ENCODE results near the gene ERH.

ERH gene

GRCh38 chr14:69355154-69355597 lies 42.9 kb downstream of the ERH start:
- no peak for DNase-seq (ENCODE audit: extremely low spot score)
- TF ChIP-seq L3MBTL2 (conservative IDR thresholded peaks at IDR 0.05) (no peak), HDGF (IDR thresholded peaks at IDR 0.05; ENCODE audit: borderline replicate concordance) (no peak), SP1 (IDR thresholded peaks at IDR 0.05) (no peak), FOXA1 (IDR thresholded peaks at IDR 0.05) (no peak), NFRKB (IDR thresholded peaks at IDR 0.05) (no peak), ARNT (IDR thresholded peaks at IDR 0.05) (no peak), SUZ12 (IDR thresholded peaks at IDR 0.05) (no peak), LEF1 (IDR thresholded peaks at IDR 0.05; ENCODE audit: borderline replicate concordance) (no peak), FOXM1 (IDR thresholded peaks at IDR 0.05; ENCODE audit: borderline replicate concordance) (no peak), TARDBP (IDR thresholded peaks at IDR 0.05) (no peak), ELF4 (IDR thresholded peaks at IDR 0.05) (no peak), ZNF384 (IDR thresholded peaks at IDR 0.05) (no peak), BHLHE40 (IDR thresholded peaks at IDR 0.05; ENCODE audit: borderline replicate concordance) (no peak), FOXK2 (IDR thresholded peaks at IDR 0.05) (no peak), CTBP1 (IDR thresholded peaks at IDR 0.05; ENCODE audit: borderline replicate concordance) (no peak)
- TF ChIP-seq, protein P1, sequence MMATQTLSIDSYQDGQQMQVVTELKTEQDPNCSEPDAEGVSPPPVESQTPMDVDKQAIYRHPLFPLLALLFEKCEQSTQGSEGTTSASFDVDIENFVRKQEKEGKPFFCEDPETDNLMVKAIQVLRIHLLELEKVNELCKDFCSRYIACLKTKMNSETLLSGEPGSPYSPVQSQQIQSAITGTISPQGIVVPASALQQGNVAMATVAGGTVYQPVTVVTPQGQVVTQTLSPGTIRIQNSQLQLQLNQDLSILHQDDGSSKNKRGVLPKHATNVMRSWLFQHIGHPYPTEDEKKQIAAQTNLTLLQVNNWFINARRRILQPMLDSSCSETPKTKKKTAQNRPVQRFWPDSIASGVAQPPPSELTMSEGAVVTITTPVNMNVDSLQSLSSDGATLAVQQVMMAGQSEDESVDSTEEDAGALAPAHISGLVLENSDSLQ (IDR thresholded peaks at IDR 0.05) = no peak
- CTCF ChIA-PET = no interaction called here
- POLR2A ChIA-PET = no interaction called here

- ChIA-PET CTCF (no interaction called here), POLR2A (no interaction called here)
- DNase-seq (ENCODE audit: extremely low spot score) = no peak
- TF ChIP-seq, protein P1 (IDR thresholded peaks at IDR 0.05) = no peak
- TF ChIP-seq SP1 (IDR thresholded peaks at IDR 0.05) (no peak), FOXA1 (IDR thresholded peaks at IDR 0.05) (no peak), FOXK2 (IDR thresholded peaks at IDR 0.05) (no peak), TARDBP (IDR thresholded peaks at IDR 0.05) (no peak), ELF4 (IDR thresholded peaks at IDR 0.05) (no peak), ARNT (IDR thresholded peaks at IDR 0.05) (no peak), HDGF (IDR thresholded peaks at IDR 0.05; ENCODE audit: borderline replicate concordance) (no peak), FOXM1 (IDR thresholded peaks at IDR 0.05; ENCODE audit: borderline replicate concordance) (no peak), L3MBTL2 (conservative IDR thresholded peaks at IDR 0.05) (no peak), NFRKB (IDR thresholded peaks at IDR 0.05) (no peak), SUZ12 (IDR thresholded peaks at IDR 0.05) (no peak), ZNF384 (IDR thresholded peaks at IDR 0.05) (no peak), BHLHE40 (IDR thresholded peaks at IDR 0.05; ENCODE audit: borderline replicate concordance) (no peak), LEF1 (IDR thresholded peaks at IDR 0.05; ENCODE audit: borderline replicate concordance) (no peak), CTBP1 (IDR thresholded peaks at IDR 0.05; ENCODE audit: borderline replicate concordance) (no peak)
Observed at GRCh38 chr14:69354383-69355153, 43.5 kb downstream of the ERH start.

DNA sequence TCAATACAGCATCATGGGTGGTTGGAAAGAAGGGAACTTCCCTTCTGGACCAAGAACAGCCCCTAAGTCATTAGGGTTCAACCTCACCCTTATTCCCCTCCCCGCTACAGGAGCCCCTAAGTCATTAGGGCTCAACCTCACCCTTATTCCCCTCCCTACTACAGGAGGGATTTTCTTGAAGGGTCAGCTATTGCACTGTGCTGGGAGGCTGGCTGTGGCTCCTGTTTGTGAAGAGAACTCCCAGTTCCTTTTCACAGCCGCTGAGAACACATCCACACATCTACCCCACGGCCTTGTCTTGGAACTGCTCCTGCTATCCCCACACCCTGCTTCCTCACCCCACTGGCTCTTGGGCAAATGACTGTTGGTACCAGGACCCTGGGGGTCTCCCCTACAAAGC lies 44.9 kb downstream of the ERH start:
- ChIA-PET POLR2A (no interaction called here), CTCF (no interaction called here)
- TF ChIP-seq L3MBTL2 (conservative IDR thresholded peaks at IDR 0.05) (no peak), CTBP1 (IDR thresholded peaks at IDR 0.05; ENCODE audit: borderline replicate concordance) (no peak), FOXM1 (IDR thresholded peaks at IDR 0.05; ENCODE audit: borderline replicate concordance) (no peak), SP1 (IDR thresholded peaks at IDR 0.05) (no peak), ZNF384 (IDR thresholded peaks at IDR 0.05) (no peak), LEF1 (IDR thresholded peaks at IDR 0.05; ENCODE audit: borderline replicate concordance) (no peak)
- DNase-seq (ENCODE audit: extremely low spot score) = no peak

GRCh38 chr14:69351911-69352310 lies 46.2 kb downstream of the ERH start:
- CTCF ChIA-PET = no interaction called here
- POLR2A ChIA-PET = no interaction called here
- TF ChIP-seq FOXA1 (IDR thresholded peaks at IDR 0.05) = no peak
- no peak for TF ChIP-seq ZNF384 (IDR thresholded peaks at IDR 0.05)
- no peak for TF ChIP-seq FOXK2 (IDR thresholded peaks at IDR 0.05)
- TF ChIP-seq ARNT (IDR thresholded peaks at IDR 0.05) = no peak
- TF ChIP-seq FOXM1 (IDR thresholded peaks at IDR 0.05; ENCODE audit: borderline replicate concordance) = no peak
- no peak for TF ChIP-seq LEF1 (IDR thresholded peaks at IDR 0.05; ENCODE audit: borderline replicate concordance)
- TF ChIP-seq, protein P1 (IDR thresholded peaks at IDR 0.05) = no peak
- no peak for DNase-seq (ENCODE audit: extremely low spot score)

GRCh38 chr14:69351385-69351784 lies 46.7 kb downstream of the ERH start:
- no peak for DNase-seq (ENCODE audit: extremely low spot score)
- TF ChIP-seq LEF1 (IDR thresholded peaks at IDR 0.05; ENCODE audit: borderline replicate concordance) (no peak), FOXK2 (IDR thresholded peaks at IDR 0.05) (no peak), ELF4 (IDR thresholded peaks at IDR 0.05) (no peak), TARDBP (IDR thresholded peaks at IDR 0.05) (no peak), ZNF384 (IDR thresholded peaks at IDR 0.05) (no peak), L3MBTL2 (conservative IDR thresholded peaks at IDR 0.05) (no peak), HDGF (IDR thresholded peaks at IDR 0.05; ENCODE audit: borderline replicate concordance) (no peak), SP1 (IDR thresholded peaks at IDR 0.05) (no peak), FOXA1 (IDR thresholded peaks at IDR 0.05) (no peak), SUZ12 (IDR thresholded peaks at IDR 0.05) (no peak), CTBP1 (IDR thresholded peaks at IDR 0.05; ENCODE audit: borderline replicate concordance) (no peak), FOXM1 (IDR thresholded peaks at IDR 0.05; ENCODE audit: borderline replicate concordance) (no peak), ARNT (IDR thresholded peaks at IDR 0.05) (no peak)
- TF ChIP-seq, protein P1 (IDR thresholded peaks at IDR 0.05) = no peak
- CTCF ChIA-PET = no interaction called here
- POLR2A ChIA-PET = interaction anchor here (1.2 kb wide), 1 partner anchor 100 kb away, joined by 3 read pairs; no protein-coding TSS in a partner anchor

Measured in HEK293T (cell line).